Measurements from ENCODE around the gene BTNL3. TPM values are rescaled to one million over a fixed set of nuclear protein-coding genes. Genes with fewer than 3 reads are reported as not detected.

Gene BTNL3
- total and polyA plus RNA-seq, 2 donors (not counting 3 experiments of a cell fraction or from before 2014, with no cell fraction given) = not detected

DNA sequence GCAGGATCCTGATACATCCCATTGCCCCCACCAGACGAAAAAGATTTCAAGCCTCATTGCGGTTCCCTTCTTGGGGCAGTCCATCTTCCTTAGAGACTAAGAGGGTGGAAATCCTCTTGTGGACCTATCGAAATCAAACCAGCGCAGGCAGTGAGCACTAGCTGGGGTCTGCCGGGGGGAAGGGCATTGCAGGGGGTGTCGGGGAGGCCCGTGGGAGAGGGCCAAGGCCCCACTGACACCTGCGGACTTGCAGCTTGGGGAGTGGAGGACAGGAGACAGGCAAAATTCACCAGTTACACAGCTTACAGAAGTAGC lies 51.9 kb downstream of the BTNL3 start:
- BruUV-seq (replicated peaks) = no TSS peak
- Histone ChIP-seq H2AFZ (ENCODE audit: low read depth, low read length) (no peak overlapping the region), H3K4me1 (ENCODE audit: control insufficient read depth, extremely low read depth, insufficient read depth, low read length) (no peaks in the 10 kb centered on the region), H4K20me1 (replicated peaks; ENCODE audit: control insufficient read depth, extremely low read depth, insufficient read depth, low read length) (no peaks in the 10 kb centered on the region), H3K27me3 (ENCODE audit: control insufficient read depth in 2 of 2, insufficient read depth in 2 of 2, low read length in 2 of 2) (no peaks in the 10 kb centered on the region), H3K27ac (ENCODE audit: insufficient read depth, low read depth, low read length) (no peak overlapping the region), H3K4me2 (ENCODE audit: insufficient read depth, low read length) (no peak overlapping the region), H3K79me2 (ENCODE audit: control insufficient read depth, insufficient read depth, low read length) (no peaks in the 10 kb centered on the region), H3K9me1 (replicated peaks; ENCODE audit: control insufficient read depth, extremely low read depth, insufficient read depth, low read length) (no peaks in the 10 kb centered on the region), H3K9me3 (replicated peaks; ENCODE audit: control insufficient read depth, insufficient read depth, low read length) (no peaks in the 10 kb centered on the region), H3K9ac (replicated peaks; ENCODE audit: extremely low read depth, insufficient read depth, low read length) (no peak overlapping the region), H3K4me3 (replicated peaks in 1 of 3; ENCODE audit: insufficient read depth in 1 of 3, low read depth in 1 of 3, low read length in 3 of 3) (no peak overlapping the region), H3K36me3 (ENCODE audit: control insufficient read depth in 2 of 2, extremely low read depth in 1 of 2, insufficient read depth in 2 of 2, low read length in 2 of 2) (no peaks in the 10 kb centered on the region)
- DNase-seq (ENCODE audit: low read depth, low spot score) (no peak), FAIRE-seq (no peak)
- CTCF ChIA-PET = no interaction called here
- intact Hi-C loops (cut with micrococcal nuclease) = no loop called here
- dilution Hi-C loops (cut with MboI; ENCODE audit: extremely low pct_ligation_motif_present, low sequenced_read_pairs) = no loop called here
- TF ChIP-seq MYC (IDR thresholded peaks at IDR 0.05; ENCODE audit: low read depth, low read length) (no peak), FOS (IDR thresholded peaks at IDR 0.05; ENCODE audit: borderline replicate concordance, insufficient read depth, low read length) (no peak), POLR2A (IDR thresholded peaks at IDR 0.05; ENCODE audit: low read depth, low read length) (no peak), CTCF (IDR thresholded peaks at IDR 0.05; ENCODE audit: extremely low read depth in 1 of 2, insufficient read depth in 1 of 2, low read depth in 1 of 2, low read length in 2 of 2) (no peak), EZH2 (IDR thresholded peaks at IDR 0.05; ENCODE audit: borderline replicate concordance, low read depth, low read length, severe bottlenecking) (no peak), POLR2AphosphoS5 (IDR thresholded peaks at IDR 0.05; ENCODE audit: insufficient read depth, low read depth, low read length) (no peak), GATA2 (IDR thresholded peaks at IDR 0.05; ENCODE audit: insufficient read depth, insufficient read length, low read depth, low read length) (no peak), JUN (IDR thresholded peaks at IDR 0.05; ENCODE audit: borderline replicate concordance, insufficient read depth, insufficient read length, low read depth) (no peak)
- TF ChIP-seq, protein P1, sequence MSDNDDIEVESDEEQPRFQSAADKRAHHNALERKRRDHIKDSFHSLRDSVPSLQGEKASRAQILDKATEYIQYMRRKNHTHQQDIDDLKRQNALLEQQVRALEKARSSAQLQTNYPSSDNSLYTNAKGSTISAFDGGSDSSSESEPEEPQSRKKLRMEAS (IDR thresholded peaks at IDR 0.05; ENCODE audit: insufficient read depth, insufficient read length) = no peak
- POLR2A ChIA-PET = no interaction called here
